Measurements from ENCODE around the gene CA9. TPM values are rescaled to one million over a fixed set of nuclear protein-coding genes. Genes with fewer than 3 reads are reported as not detected.

Gene CA9
- total and polyA plus RNA-seq, 9 of the 15 experiments (the other 6 are each of a cell fraction or from before 2014, with no cell fraction given) = 0.15 to 10.6 (median 0.60) TPM; not detected in 4

DNA sequence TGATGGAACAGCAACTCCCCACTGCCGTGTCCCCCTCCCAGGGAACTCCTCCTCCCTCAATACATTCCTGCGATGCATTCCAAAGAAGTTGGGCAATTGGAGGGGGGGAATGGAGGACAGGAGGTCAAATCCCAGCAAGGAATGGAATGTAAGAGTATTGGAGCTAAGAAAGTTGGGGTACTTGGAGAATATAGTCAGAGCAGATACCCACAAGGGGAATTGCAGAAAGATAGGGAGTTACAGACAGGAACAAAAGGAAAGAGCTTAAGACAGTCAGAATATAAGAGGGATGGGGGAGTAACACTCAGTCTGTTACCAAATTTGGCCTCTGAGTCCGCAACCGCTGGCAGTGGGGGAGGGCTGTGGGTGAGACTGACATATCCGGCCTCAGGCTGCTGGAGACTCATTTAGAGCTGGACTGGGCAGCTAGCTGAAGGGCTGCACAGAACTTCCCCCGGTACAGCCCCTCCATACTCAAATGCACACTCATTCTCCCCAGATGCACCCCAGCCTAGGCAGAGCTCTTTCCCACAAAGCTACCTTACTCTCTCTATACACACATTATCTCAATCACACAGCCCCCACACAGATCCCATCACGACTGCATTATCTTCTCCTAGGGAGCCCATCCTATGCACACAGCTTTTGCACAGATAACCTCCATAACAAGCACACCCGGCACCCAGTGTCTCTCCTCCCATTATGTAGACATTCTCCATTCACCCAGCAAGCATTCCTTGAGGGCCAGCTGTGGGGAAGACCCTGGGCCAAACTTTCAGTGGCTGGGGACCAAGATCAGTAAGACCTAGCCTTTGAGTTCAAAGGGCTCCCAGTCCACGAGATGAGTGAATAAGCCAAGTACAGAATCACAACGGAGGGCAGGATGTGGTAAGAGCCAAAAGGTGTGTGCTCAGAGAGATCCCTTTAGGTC, 54.6 kb downstream of the CA9 start (continued):
- TF ChIP-seq MCM3 (IDR thresholded peaks at IDR 0.05) (no peak), HLTF (IDR thresholded peaks at IDR 0.05) (peak; percentile 82), CBX2 (IDR thresholded peaks at IDR 0.05; ENCODE audit: insufficient read depth, low read length, poor library complexity, severe bottlenecking) (no peak), ZBTB43 (CRISPR knock-in tag; IDR thresholded peaks at IDR 0.05) (no peak)

DNA sequence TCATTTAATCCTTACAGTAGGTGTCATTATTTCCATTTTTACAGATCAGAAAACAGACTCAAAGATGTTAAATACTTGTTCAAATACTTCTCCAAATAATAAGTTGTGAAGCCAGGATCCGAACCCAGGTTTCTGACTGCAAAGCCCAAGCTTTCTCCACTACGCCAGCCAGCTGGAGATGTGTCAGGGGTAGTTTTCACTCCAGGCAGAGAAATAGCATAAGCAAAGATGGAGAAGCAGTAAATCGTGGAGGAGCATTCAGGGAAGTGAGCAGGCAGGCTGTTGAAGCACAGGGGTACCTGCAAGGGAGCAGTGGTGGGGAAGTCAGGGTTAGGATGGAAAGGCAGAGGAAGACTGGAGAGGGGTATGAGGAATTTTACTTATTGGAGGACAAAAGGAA, 55.4 kb downstream of the CA9 start:
- Histone ChIP-seq H3K36me3 (ENCODE audit: control insufficient read depth, insufficient read depth, low read length) (peaks cover 47% of the 10 kb centered on the region), H3K4me2 (ENCODE audit: insufficient read depth, low read length) (peak overlapping the region; percentile 94), H2AFZ (ENCODE audit: low read depth, low read length) (no peak overlapping the region), H3K4me3 (peak overlapping the region; percentile 85), H3K27me3 (ENCODE audit: control insufficient read depth in 2 of 2, insufficient read depth in 2 of 2, low read length in 2 of 2) (no peaks in the 10 kb centered on the region), H3K9ac (ENCODE audit: insufficient read depth in 1 of 2, low read depth in 2 of 2, low read length in 2 of 2) (peak overlapping the region; percentile 85 to 87; a peak in 3 of 4 replicates), H3K4me1 (replicated peaks in 1 of 2; ENCODE audit: control insufficient read depth in 2 of 2, insufficient read depth in 2 of 2, low read length in 2 of 2) (peaks cover 40% of the 10 kb centered on the region in 2 experiments), H3K9me1 (ENCODE audit: control insufficient read depth, insufficient read depth, low read length) (peaks cover 8% of the 10 kb centered on the region), H4K20me1 (replicated peaks; ENCODE audit: control insufficient read depth, insufficient read depth, low read length) (peaks cover 11% of the 10 kb centered on the region; the same call in 1 of the 2 replicates), H3K9me3 (replicated peaks; ENCODE audit: control insufficient read depth, insufficient read depth, low read depth, low read length) (no peaks in the 10 kb centered on the region), H3K27ac (ENCODE audit: extremely low read depth, low read depth, low read length) (peak overlapping the region; percentile 97), H3K79me2 (ENCODE audit: control insufficient read depth, insufficient read depth, low read length) (peaks cover 82% of the 10 kb centered on the region)
- FAIRE-seq (no peak), ATAC-seq (no peak), DNase-seq (ENCODE audit: extremely low read depth in 1 of 4, low spot score in 3 of 4) (no peak)
- TF ChIP-seq TBP (optimal IDR thresholded peaks at IDR 0.05; ENCODE audit: low read depth, low read length) (peak; percentile 59), ZBTB7A (IDR thresholded peaks at IDR 0.05; ENCODE audit: borderline replicate concordance, control insufficient read depth, low read depth, low read length) (no peak)
- TF ChIP-seq, protein P1, sequence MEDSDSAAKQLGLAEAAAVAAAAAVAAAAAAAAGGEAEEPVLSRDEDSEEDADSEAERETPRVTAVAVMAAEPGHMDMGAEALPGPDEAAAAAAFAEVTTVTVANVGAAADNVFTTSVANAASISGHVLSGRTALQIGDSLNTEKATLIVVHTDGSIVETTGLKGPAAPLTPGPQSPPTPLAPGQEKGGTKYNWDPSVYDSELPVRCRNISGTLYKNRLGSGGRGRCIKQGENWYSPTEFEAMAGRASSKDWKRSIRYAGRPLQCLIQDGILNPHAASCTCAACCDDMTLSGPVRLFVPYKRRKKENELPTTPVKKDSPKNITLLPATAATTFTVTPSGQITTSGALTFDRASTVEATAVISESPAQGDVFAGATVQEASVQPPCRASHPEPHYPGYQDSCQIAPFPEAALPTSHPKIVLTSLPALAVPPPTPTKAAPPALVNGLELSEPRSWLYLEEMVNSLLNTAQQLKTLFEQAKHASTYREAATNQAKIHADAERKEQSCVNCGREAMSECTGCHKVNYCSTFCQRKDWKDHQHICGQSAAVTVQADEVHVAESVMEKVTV (CRISPR knock-in tag; IDR thresholded peaks at IDR 0.05) = no peak
- BruUV-seq (replicated peaks) = no TSS peak
- in situ Hi-C loops (cut with MboI) (no loop called here), intact Hi-C loops (cut with micrococcal nuclease) (loop anchor here (2.0 kb wide), 1 partner anchor 32 kb away; no protein-coding TSS in a partner anchor)
- WGBS (ENCODE audit: insufficient coverage, low coverage, missing lambda C conversion rate) = 23% methylated on average over 3 of the region's 3 CpGs
- POLR2A ChIA-PET = interaction anchor here (1.0 to 2.7 kb wide), 5 partner anchors 11 to 70 kb away, joined by 5 to 21 read pairs (median 8); partner anchors contain the start of gene ARHGEF39
- CTCF ChIA-PET (ENCODE audit: low intra/inter-chr PET ratio) = no interaction called here

Measured in K562 (cell line).